SK-N-SH treated with all-trans-retinoic acid at 6 μM for 48 hours (cell line): ENCODE results near the gene CDK12.

Experiments
- ARNTL ChIP-seq: fragments of 450-650 bp; formaldehyde crosslinking; IDR thresholded peaks from 2 replicates; pipeline ENCODE4 v1.5.0; 2020; ENCODE audit warnings: low read depth, mild to moderate bottlenecking, moderate library complexity, borderline replicate concordance
- PPARA ChIP-seq: fragments of 250-450 bp; sonication (Bioruptor Pico); IDR thresholded peaks from 2 replicates; pipeline ENCODE4 v1.5.0; 2020; ENCODE audit warnings: mild to moderate bottlenecking, borderline replicate concordance
- TCF4 ChIP-seq: fragments of 250-450 bp; sonication (Bioruptor Pico); IDR thresholded peaks from 2 replicates; pipeline ENCODE4 v1.8.0; 2021; ENCODE audit warnings: mild to moderate bottlenecking, moderate library complexity, borderline replicate concordance
- ZC3H10 ChIP-seq: fragments of 250-450 bp; sonication (Bioruptor Pico); IDR thresholded peaks from 2 replicates; pipeline ENCODE4 v1.5.1; 2021; ENCODE audit warnings: mild to moderate bottlenecking, moderate library complexity

DNA sequence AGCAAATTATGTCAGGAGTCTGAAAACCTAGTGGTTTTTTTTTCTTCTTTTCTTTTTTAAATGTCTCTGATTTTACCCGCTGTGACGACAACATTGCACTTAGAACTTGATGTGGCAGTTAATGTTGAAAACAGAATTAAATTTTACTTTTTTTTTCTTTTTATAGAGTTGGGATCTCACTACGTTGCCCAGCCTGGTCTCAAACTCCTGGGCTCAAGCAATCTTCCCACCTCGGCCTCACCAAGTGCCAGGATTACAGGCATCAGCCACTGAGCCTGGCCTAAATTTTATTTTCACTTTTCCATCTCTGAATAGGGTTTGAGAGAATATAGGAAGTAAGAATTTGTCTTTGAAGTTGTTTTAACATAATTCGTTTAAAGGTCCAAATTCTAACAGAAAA is 52.6 kb downstream of the CDK12 start:
- TF ChIP-seq PPARA (CRISPR knock-in tag) (no peak), ARNTL (CRISPR knock-in tag) (no peak), ZC3H10 (CRISPR knock-in tag) (no peak), TCF4 (CRISPR knock-in tag) (no peak)
